Upper lobe of left lung (tissue), 4 donors: ENCODE data around the gene MAP3K14.

Source experiments
- CTCF ChIP-seq, 6 experiments: fragments of 450-650 bp in 4 of 6; fragments of 200-600 bp in 2 of 6; sonication (generic) in 2 of 6; IDR thresholded peaks; one replicate each; pipeline ENCODE4 v1.5.1; 2016 to 2019; ENCODE audit warnings: antibody characterized with exemption in 6 of 6
- EP300 ChIP-seq, 4 donors: sonication (generic); formaldehyde crosslinking; IDR thresholded peaks; one replicate each; pipeline ENCODE4 v1.5.1; 2017; ENCODE audit warnings: antibody characterized with exemption in 4 of 4, control low read depth in 2 of 4
- POLR2A ChIP-seq, 4 donors: fragments of 450-650 bp; IDR thresholded peaks; one replicate each; pipeline ENCODE4 v1.5.1; 2016 to 2017; ENCODE audit warnings: antibody characterized with exemption in 4 of 4, mild to moderate bottlenecking in 2 of 4
- POLR2AphosphoS5 ChIP-seq, 2 donors: sonication (generic); formaldehyde crosslinking; IDR thresholded peaks; one replicate each; pipeline ENCODE4 v1.5.1; 2017; ENCODE audit warnings: antibody characterized with exemption in 2 of 2

GRCh38 chr17:45248132-45248957 is 68.5 kb downstream of the MAP3K14 start:
- no peak for TF ChIP-seq CTCF (IDR thresholded peaks at IDR 0.05)
- no peak for TF ChIP-seq EP300 (IDR thresholded peaks at IDR 0.05)
- no peak for TF ChIP-seq POLR2AphosphoS5 (IDR thresholded peaks at IDR 0.05)
- peak in 2 of 4 donors; percentile 10 to 62 for TF ChIP-seq POLR2A (IDR thresholded peaks at IDR 0.05)
